Heart right ventricle (tissue), 12 donors: Measurements from ENCODE around the gene RAP1GAP2. TPM values are rescaled to one million over a fixed set of nuclear protein-coding genes. Genes with fewer than 3 reads are reported as not detected.

Source experiments
- microRNA-seq, 2 donors: library from miRNA; unstranded; fragments of <30 nt; microRNA quantifications; one replicate each; pipeline ENCODE4 v1.2.0, GENCODE V29; 2021
- polyA plus RNA-seq, 2 donors: library from polyadenylated mRNA; stranded (reverse); fragments of 200-250 nt; gene quantifications; one replicate each; pipeline ENCODE4 v1.2.3, GENCODE V29; 2013
- total RNA-seq, 10 donors: library from RNA; stranded (reverse); fragmentation: NEBNext Ultra II Directional in 3 of 10; extraction: Animal tissue kit (Norgen Biotek cat#: 25700) in 3 of 10; gene quantifications; one replicate each; pipeline versions ENCODE4 v1.2.1 to v1.2.4, GENCODE V29; 2021 to 2023
- donor health status: ischemic (EF 13 %, LVEDD 7.1; RV severe dilation, severe dysfunction).
- donor health status: healthy with polysubstance abuse.
- donor health status: DM: no; HTN: yes; CAD: no.
- donor health status: DM: no; HTN: no; CAD: no.
- donor health status: ischemic (EF 25% LVEDD 6.9; RV normal size, moderate dysfunction).
- donor health status: ischemic (EF 25% LVEDD 5.7; RV mildly dilated, moderate dysfunction).
- donor health status: healthy.
- donor health status: nonischemic (EF 11% LVEDD 7.7; RV severe dilation, severe dysfunction).
- donor health status: DM: yes; HTN: yes; CAD: no.
- donor health status: PGD.
- donor health status: ischemic (EF 29% LVEDD 5.4; RV normal size, mild dysfunction).
- donor health status: nonischemic (EF 23%, LVEDD 6.1; RV moderate dilation, normal function).

The RAP1GAP2 gene
- total and polyA plus RNA-seq, 12 donors, result 9.5 to 51.3 (median 34.6) TPM

Small RNA genes within 50 kb of the gene (microRNA-seq; reads per million reads assigned to microRNA genes)
- gene MIR1253, result 0 reads per million in 2 donors

Other genes starting within 250 kb of the RAP1GAP2 start
- 100 to 1,000 TPM; 113 to 155 (median 132) TPM for gene PAFAH1B1, start 202.8 kb upstream of the RAP1GAP2 start, total RNA-seq
- gene PAFAH1B1, start 202.8 kb upstream of the RAP1GAP2 start, polyA plus RNA-seq, result 10 to 100 TPM; 39.3 to 42.4 TPM
- 100 to 1,000 TPM; 122 to 198 (median 170) TPM for gene CLUH, start 84.7 kb upstream of the RAP1GAP2 start, total RNA-seq
- gene CLUH, start 84.7 kb upstream of the RAP1GAP2 start, polyA plus RNA-seq, result 100 to 1,000 TPM in 1 of 2 donors, 10 to 100 TPM in 1; 55.6 to 123 TPM
- gene CCDC92B, start 46.8 kb upstream of the RAP1GAP2 start, total RNA-seq, result under 1 TPM; 0.06 to 0.30 (median 0.19) TPM
- gene CCDC92B, start 46.8 kb upstream of the RAP1GAP2 start, polyA plus RNA-seq, result under 1 TPM; 0.06 to 0.44 TPM